GM23338 (cell line): Measurements from ENCODE around the gene SEMA3C. TPM values are rescaled to one million over a fixed set of nuclear protein-coding genes. Genes with fewer than 3 reads are reported as not detected.

ENCODE experiments used
- ATAC-seq: fragments of 200-7000 bp; cut with Tn5 transposase; 3 replicates; pipeline ENCODE4 v1.9.1; 2020
- DNase-seq: peaks from one replicate; pipeline ENCODE4 v3.0.0-alpha.2; 2015; ENCODE audit warnings: low spot score
- H2AFZ ChIP-seq: fragments of 200-600 bp; sonication (generic); 2 replicates; pipeline ENCODE4 v1.8.0; 2016; ENCODE audit warnings: antibody characterized with exemption, mild to moderate bottlenecking, moderate library complexity
- H3F3A ChIP-seq: fragments of 200-600 bp; sonication (generic); replicated peaks from 2 replicates; pipeline ENCODE4 v1.8.0; 2017; ENCODE audit warnings: antibody characterized with exemption, mixed run types, low read depth
- H3K27ac ChIP-seq: fragments of 200-600 bp; sonication (generic); 2 replicates; pipeline ENCODE4 v1.6.1; 2016; ENCODE audit warnings: low read depth
- H3K27me3 ChIP-seq: fragments of 200-600 bp; sonication (generic); 2 replicates; pipeline ENCODE4 v1.8.0; 2016; ENCODE audit warnings: mild to moderate bottlenecking, mixed run types, moderate library complexity; ENCODE audit not compliant: insufficient read depth
- H3K36me3 ChIP-seq: fragments of 200-600 bp; sonication (generic); 2 replicates; pipeline ENCODE4 v1.8.0; 2016; ENCODE audit warnings: mild to moderate bottlenecking; ENCODE audit not compliant: insufficient read depth
- H3K4me1 ChIP-seq: fragments of 200-600 bp; sonication (generic); 2 replicates; pipeline ENCODE4 v1.8.0; 2016; ENCODE audit warnings: mild to moderate bottlenecking, moderate library complexity; ENCODE audit not compliant: insufficient read depth
- H3K4me2 ChIP-seq: fragments of 200-600 bp; sonication (generic); 2 replicates; pipeline ENCODE4 v1.7.1; 2017; ENCODE audit warnings: mixed run types
- H3K4me3 ChIP-seq: fragments of 200-600 bp; sonication (generic); 2 replicates; pipeline ENCODE4 v1.6.1; 2016; ENCODE audit warnings: mixed run types
- H3K79me2 ChIP-seq: fragments of 200-600 bp; sonication (generic); replicated peaks from 2 replicates; pipeline ENCODE4 v1.8.0; 2017; ENCODE audit warnings: mild to moderate bottlenecking; ENCODE audit not compliant: insufficient read depth
- H3K9me2 ChIP-seq: fragments of 200-600 bp; sonication (generic); 2 replicates; pipeline ENCODE4 v1.8.0; 2017; ENCODE audit not compliant: insufficient read depth
- H4K20me1 ChIP-seq: fragments of 200-600 bp; sonication (generic); replicated peaks from 2 replicates; pipeline ENCODE4 v1.8.0; 2017; ENCODE audit warnings: mild to moderate bottlenecking; ENCODE audit not compliant: insufficient read depth
- H3K27ac Mint-ChIP-seq: 2 replicates; pipeline ENCODE4 v1.8.0; 2020; ENCODE audit warnings: inconsistent platforms, mild to moderate bottlenecking, moderate library complexity, mixed read lengths
- H3K27me3 Mint-ChIP-seq: 3 replicates; pipeline ENCODE4 v1.8.0; 2022; ENCODE audit warnings: low read depth, mild to moderate bottlenecking, moderate library complexity, mixed read lengths, inconsistent platforms; ENCODE audit not compliant: insufficient read depth, poor library complexity
- H3K36me3 Mint-ChIP-seq: 3 replicates; pipeline ENCODE4 v1.8.0; 2021; ENCODE audit warnings: low read depth, mild to moderate bottlenecking, inconsistent platforms, moderate library complexity, mixed read lengths
- H3K4me1 Mint-ChIP-seq: 3 replicates; pipeline ENCODE4 v1.8.0; 2020; ENCODE audit warnings: mild to moderate bottlenecking, inconsistent platforms, mixed read lengths
- H3K4me3 Mint-ChIP-seq: 3 replicates; pipeline ENCODE4 v1.8.0; 2021; ENCODE audit warnings: moderate library complexity, mild to moderate bottlenecking, inconsistent platforms, mixed read lengths
- H3K9me3 Mint-ChIP-seq: 3 replicates; pipeline ENCODE4 v1.8.0; 2020; ENCODE audit warnings: moderate library complexity, mild to moderate bottlenecking, inconsistent platforms, mixed read lengths
- CREB1 ChIP-seq: fragments of 250-450 bp; sonication (Bioruptor Pico); IDR thresholded peaks from 2 replicates; pipeline ENCODE4 v1.5.0; 2020; ENCODE audit warnings: low read depth, mild to moderate bottlenecking, moderate library complexity
- CTCF ChIP-seq, 2 experiments: fragments of 200-600 bp in 1 of 2; sonication (generic) in 1 of 2; conservative IDR thresholded peaks; 2 replicates each; pipeline versions ENCODE4 v1.5.1 to v1.6.1; 2016 to 2017; ENCODE audit warnings: antibody characterized with exemption in 2 of 2, low read depth in 2 of 2, mild to moderate bottlenecking in 2 of 2, moderate library complexity in 1 of 2
- ETS1 ChIP-seq: IDR thresholded peaks from 2 replicates; pipeline ENCODE4 v1.6.1; 2016; ENCODE audit warnings: antibody characterized with exemption
- EZH2 ChIP-seq: fragments of 200-600 bp; sonication (generic); IDR thresholded peaks from one replicate; pipeline ENCODE4 v1.8.0; 2017; ENCODE audit warnings: antibody characterized with exemption, mild to moderate bottlenecking, low read depth; ENCODE audit not compliant: unreplicated experiment
- EZH2phosphoT487 ChIP-seq: fragments of 200-600 bp; sonication (generic); IDR thresholded peaks from one replicate; pipeline ENCODE4 v1.8.1; 2018; ENCODE audit warnings: antibody characterized with exemption; ENCODE audit not compliant: unreplicated experiment
- JUNB ChIP-seq: IDR thresholded peaks from one replicate; pipeline ENCODE4 v1.6.1; 2016; ENCODE audit warnings: antibody characterized with exemption; ENCODE audit not compliant: unreplicated experiment
- NANOG ChIP-seq: IDR thresholded peaks from 2 replicates; pipeline ENCODE4 v1.6.1; 2016; ENCODE audit warnings: antibody characterized with exemption, borderline replicate concordance
- POLR2AphosphoS5 ChIP-seq: IDR thresholded peaks from 2 replicates; pipeline ENCODE4 v1.6.1; 2016; ENCODE audit warnings: antibody characterized with exemption, low read depth
- REST ChIP-seq: IDR thresholded peaks from one replicate; pipeline ENCODE4 v1.6.1; 2018; ENCODE audit warnings: antibody characterized with exemption; ENCODE audit not compliant: unreplicated experiment
- STAT1 ChIP-seq: IDR thresholded peaks from one replicate; pipeline ENCODE4 v1.6.1; 2016; ENCODE audit warnings: antibody characterized with exemption; ENCODE audit not compliant: unreplicated experiment
- ZNF114 ChIP-seq: fragments of 250-450 bp; sonication (Bioruptor Pico); IDR thresholded peaks from 2 replicates; pipeline ENCODE4 v1.5.0; 2020; ENCODE audit warnings: mild to moderate bottlenecking, moderate library complexity
- ZNF331 ChIP-seq: fragments of 250-450 bp; sonication (Bioruptor Pico); IDR thresholded peaks from 2 replicates; pipeline ENCODE4 v1.5.0; 2020; ENCODE audit warnings: low read depth, mild to moderate bottlenecking, moderate library complexity
- ZNF462 ChIP-seq: fragments of 250-450 bp; sonication (Bioruptor Pico); IDR thresholded peaks from 2 replicates; pipeline ENCODE4 v1.5.0; 2020; ENCODE audit warnings: mild to moderate bottlenecking, moderate library complexity
- polyA plus RNA-seq: library from polyadenylated mRNA; unstranded; fragments of >200 nt; fragmentation: Nextera tagmentation; extraction: Ambion mirVana; gene quantifications from 2 replicates; pipeline ENCODE4 v1.2.1, GENCODE V29; 2016
- total RNA-seq: library from RNA; depleted of rRNA; stranded (reverse); fragments of >200 nt; shearing (Covaris generic); gene quantifications from 2 replicates; pipeline ENCODE4 v1.2.3, GENCODE V29; 2014

The SEMA3C gene
- total and polyA plus RNA-seq, 2 experiments from 2014 or later = 1.0 to 3.5 TPM

GRCh38 chr7:80807166-80807900, 111.5 kb downstream of the SEMA3C start:
- Histone ChIP-seq H4K20me1 (no peaks in the 10 kb centered on the region; the same call in 1 of the 2 replicates), H3K27me3 (no peaks in the 10 kb centered on the region), H3K27ac (no peak overlapping the region), H3K36me3 (no peaks in the 10 kb centered on the region), H3K4me2 (no peak overlapping the region), H3F3A (no peaks in the 10 kb centered on the region), H3K4me1 (no peaks in the 10 kb centered on the region), H3K4me3 (no peak overlapping the region), H2AFZ (no peak overlapping the region), H3K79me2 (no peaks in the 10 kb centered on the region), H3K9me2 (no peaks in the 10 kb centered on the region)
- H3K9me3 Mint-ChIP-seq = no peaks in the 10 kb centered on the region
- no peak overlapping the region for H3K4me3 Mint-ChIP-seq
- DNase-seq (no peak), ATAC-seq (no peak)
- H3K4me1 Mint-ChIP-seq = no peaks in the 10 kb centered on the region
- H3K27me3 Mint-ChIP-seq = no peaks in the 10 kb centered on the region
- H3K27ac Mint-ChIP-seq = no peak overlapping the region
- TF ChIP-seq STAT1 (no peak), ZNF331 (CRISPR knock-in tag) (no peak), CREB1 (no peak), JUNB (no peak), EZH2phosphoT487 (no peak), CTCF (conservative IDR thresholded peaks at IDR 0.05; ENCODE audit: low read depth in 2 of 2) (no peak), ZNF462 (CRISPR knock-in tag) (no peak), ETS1 (no peak), POLR2AphosphoS5 (no peak), NANOG (no peak), ZNF114 (no peak), REST (no peak), EZH2 (no peak)
- no peaks in the 10 kb centered on the region; the same call in 2 of the 3 replicates for H3K36me3 Mint-ChIP-seq
